ENCODE results near the gene ERBB4. TPM values are rescaled to one million over a fixed set of nuclear protein-coding genes. Genes with fewer than 3 reads are reported as not detected.

ERBB4 gene
- total RNA-seq, 1 donor from 2014 or later: not detected

- no peak for DNase-seq
- H3K27ac Mint-ChIP-seq: no peak overlapping the region
- H3K4me3 Mint-ChIP-seq: no peak overlapping the region
- no peaks in the 10 kb centered on the region for H3K27me3 Mint-ChIP-seq
- no peaks in the 10 kb centered on the region for H3K4me1 Mint-ChIP-seq
- no peaks in the 10 kb centered on the region for H3K36me3 Mint-ChIP-seq (ENCODE audit: low read depth)
- intact Hi-C loops (cut with micrococcal nuclease): no loop called here
- no peaks in the 10 kb centered on the region for H3K9me3 Mint-ChIP-seq
Measured at GRCh38 chr2:212348501-212348900, 190.1 kb downstream of the ERBB4 start.

GRCh38 chr2:212346865-212347264 lies 191.7 kb downstream of the ERBB4 start:
- DNase-seq: no peak
- no peak overlapping the region for H3K4me3 Mint-ChIP-seq
- H3K4me1 Mint-ChIP-seq: no peaks in the 10 kb centered on the region
- H3K36me3 Mint-ChIP-seq (ENCODE audit: low read depth): no peaks in the 10 kb centered on the region
- no peaks in the 10 kb centered on the region for H3K9me3 Mint-ChIP-seq
- no peaks in the 10 kb centered on the region for H3K27me3 Mint-ChIP-seq
- intact Hi-C loops (cut with micrococcal nuclease): no loop called here
- no peak overlapping the region for H3K27ac Mint-ChIP-seq

- intact Hi-C loops (cut with micrococcal nuclease): no loop called here
- no peak for DNase-seq
- Mint-ChIP-seq H3K4me1 (no peaks in the 10 kb centered on the region), H3K27me3 (no peaks in the 10 kb centered on the region), H3K36me3 (ENCODE audit: low read depth) (no peaks in the 10 kb centered on the region), H3K27ac (no peak overlapping the region), H3K9me3 (no peaks in the 10 kb centered on the region), H3K4me3 (no peak overlapping the region)
Measured at GRCh38 chr2:212345966-212346365, 192.6 kb downstream of the ERBB4 start.

GRCh38 chr2:212344131-212344530 lies 194.5 kb downstream of the ERBB4 start:
- no peak for DNase-seq
- intact Hi-C loops (cut with micrococcal nuclease): no loop called here
- H3K36me3 Mint-ChIP-seq (ENCODE audit: low read depth): no peaks in the 10 kb centered on the region
- no peak overlapping the region for H3K4me3 Mint-ChIP-seq
- no peaks in the 10 kb centered on the region for H3K9me3 Mint-ChIP-seq
- H3K4me1 Mint-ChIP-seq: no peaks in the 10 kb centered on the region
- H3K27me3 Mint-ChIP-seq: no peaks in the 10 kb centered on the region
- H3K27ac Mint-ChIP-seq: no peak overlapping the region

- H3K36me3 Mint-ChIP-seq (ENCODE audit: low read depth): no peaks in the 10 kb centered on the region
- H3K4me1 Mint-ChIP-seq: no peaks in the 10 kb centered on the region
- no peak for DNase-seq
- no peak overlapping the region for H3K27ac Mint-ChIP-seq
- no peak overlapping the region for H3K4me3 Mint-ChIP-seq
- intact Hi-C loops (cut with micrococcal nuclease): no loop called here
- H3K27me3 Mint-ChIP-seq: no peaks in the 10 kb centered on the region
- no peaks in the 10 kb centered on the region for H3K9me3 Mint-ChIP-seq
Measured at GRCh38 chr2:212343167-212343566, 195.4 kb downstream of the ERBB4 start.

- no peaks in the 10 kb centered on the region for H3K4me1 Mint-ChIP-seq
Measured at GRCh38 chr2:212337486-212338343, 200.9 kb downstream of the ERBB4 start.

GRCh38 chr2:212337036-212337435 lies 201.6 kb downstream of the ERBB4 start:
- H3K36me3 Mint-ChIP-seq (ENCODE audit: low read depth): no peaks in the 10 kb centered on the region
- intact Hi-C loops (cut with micrococcal nuclease): no loop called here
- DNase-seq: no peak
- H3K9me3 Mint-ChIP-seq: no peaks in the 10 kb centered on the region
- H3K27ac Mint-ChIP-seq: no peak overlapping the region
- H3K4me3 Mint-ChIP-seq: no peak overlapping the region
- no peaks in the 10 kb centered on the region for H3K27me3 Mint-ChIP-seq
- H3K4me1 Mint-ChIP-seq: no peaks in the 10 kb centered on the region

More at GRCh38 chr2:212337486-212338343, 200.9 kb downstream of the ERBB4 start:
- H3K4me3 Mint-ChIP-seq: no peak overlapping the region
- no peaks in the 10 kb centered on the region for H3K27me3 Mint-ChIP-seq
- H3K9me3 Mint-ChIP-seq: no peaks in the 10 kb centered on the region
- intact Hi-C loops (cut with micrococcal nuclease): no loop called here
- H3K36me3 Mint-ChIP-seq (ENCODE audit: low read depth): no peaks in the 10 kb centered on the region
- no peak for DNase-seq
- H3K27ac Mint-ChIP-seq: no peak overlapping the region

GRCh38 chr2:212330263-212330662 lies 208.3 kb downstream of the ERBB4 start:
- Mint-ChIP-seq H3K4me3 (no peak overlapping the region), H3K36me3 (ENCODE audit: low read depth) (no peaks in the 10 kb centered on the region), H3K9me3 (no peaks in the 10 kb centered on the region), H3K27me3 (no peaks in the 10 kb centered on the region), H3K4me1 (no peaks in the 10 kb centered on the region), H3K27ac (no peak overlapping the region)
- no peak for DNase-seq
- intact Hi-C loops (cut with micrococcal nuclease): no loop called here

GRCh38 chr2:212328712-212329496 lies 209.7 kb downstream of the ERBB4 start:
- no peak for DNase-seq
- intact Hi-C loops (cut with micrococcal nuclease): no loop called here
- Mint-ChIP-seq H3K4me1 (no peaks in the 10 kb centered on the region), H3K36me3 (ENCODE audit: low read depth) (no peaks in the 10 kb centered on the region), H3K27ac (no peak overlapping the region), H3K4me3 (no peak overlapping the region), H3K9me3 (no peaks in the 10 kb centered on the region), H3K27me3 (no peaks in the 10 kb centered on the region)

GRCh38 chr2:212328136-212328535 lies 210.5 kb downstream of the ERBB4 start:
- Mint-ChIP-seq H3K9me3 (no peaks in the 10 kb centered on the region), H3K36me3 (ENCODE audit: low read depth) (no peaks in the 10 kb centered on the region), H3K27me3 (no peaks in the 10 kb centered on the region), H3K27ac (no peak overlapping the region), H3K4me1 (no peaks in the 10 kb centered on the region), H3K4me3 (no peak overlapping the region)
- intact Hi-C loops (cut with micrococcal nuclease): no loop called here
- DNase-seq: no peak

- Mint-ChIP-seq H3K27ac (no peak overlapping the region), H3K4me1 (no peaks in the 10 kb centered on the region), H3K27me3 (no peaks in the 10 kb centered on the region), H3K9me3 (no peaks in the 10 kb centered on the region), H3K36me3 (ENCODE audit: low read depth) (no peaks in the 10 kb centered on the region), H3K4me3 (no peak overlapping the region)
- no peak for DNase-seq
- intact Hi-C loops (cut with micrococcal nuclease): loop anchor here (1.0 kb wide), 1 partner anchor 9 kb away; no protein-coding TSS in a partner anchor
Measured at GRCh38 chr2:212327171-212327809, 211.3 kb downstream of the ERBB4 start.

GRCh38 chr2:212318636-212319035 lies 220.0 kb downstream of the ERBB4 start:
- no peaks in the 10 kb centered on the region for H3K9me3 Mint-ChIP-seq
- H3K36me3 Mint-ChIP-seq (ENCODE audit: low read depth): no peaks in the 10 kb centered on the region
- DNase-seq: no peak
- no peak overlapping the region for H3K27ac Mint-ChIP-seq
- H3K4me3 Mint-ChIP-seq: no peak overlapping the region
- no peaks in the 10 kb centered on the region for H3K27me3 Mint-ChIP-seq
- intact Hi-C loops (cut with micrococcal nuclease): loop anchor here (1.0 kb wide), 1 partner anchor 9 kb away; no protein-coding TSS in a partner anchor
- H3K4me1 Mint-ChIP-seq: no peaks in the 10 kb centered on the region

- H3K36me3 Mint-ChIP-seq (ENCODE audit: low read depth): no peaks in the 10 kb centered on the region
- no peaks in the 10 kb centered on the region for H3K9me3 Mint-ChIP-seq
- H3K4me1 Mint-ChIP-seq: no peaks in the 10 kb centered on the region
- no peak overlapping the region for H3K27ac Mint-ChIP-seq
- no peak overlapping the region for H3K4me3 Mint-ChIP-seq
- no peaks in the 10 kb centered on the region for H3K27me3 Mint-ChIP-seq
- intact Hi-C loops (cut with micrococcal nuclease): no loop called here
- no peak for DNase-seq
Measured at GRCh38 chr2:212314680-212315079, 223.9 kb downstream of the ERBB4 start.
